Esophagus muscularis mucosa (tissue), 4 donors: ENCODE measurements around the gene HOXA2. TPM values are rescaled to one million over a fixed set of nuclear protein-coding genes. Genes with fewer than 3 reads are reported as not detected.

Experiments
- DNase-seq: peaks from one replicate; pipeline ENCODE4 v3.0.0-alpha.2; 2017; ENCODE audit errors: extremely low spot score
- H3K27ac ChIP-seq, 4 donors: fragments of 200-600 bp; sonication (generic); replicated peaks in 1 of 4; 1 replicate in 3 of 4; 2 replicates in 1 of 4; pipeline ENCODE4 v1.5.1; 2016 to 2019; ENCODE audit warnings: mild to moderate bottlenecking in 1 of 4
- H3K27me3 ChIP-seq, 4 donors: fragments of 200-600 bp; sonication (generic); one replicate each; pipeline versions ENCODE4 v1.5.1 to v1.6.0; 2016 to 2019
- H3K36me3 ChIP-seq, 4 donors: fragments of 200-600 bp; sonication (generic); one replicate each; pipeline ENCODE4 v1.5.1; 2016 to 2019
- H3K4me1 ChIP-seq, 4 donors: fragments of 200-600 bp; sonication (generic); one replicate each; pipeline ENCODE4 v1.5.1; 2016 to 2019
- H3K4me3 ChIP-seq, 4 donors: fragments of 200-600 bp; sonication (generic); 1 replicate in 2 of 4; 2 replicates in 2 of 4; pipeline ENCODE4 v1.5.1; 2016 to 2019; ENCODE audit warnings: mild to moderate bottlenecking in 4 of 4, moderate library complexity in 1 of 4
- H3K9me3 ChIP-seq, 4 donors: fragments of 200-600 bp; sonication (generic); 1 replicate in 3 of 4; 2 replicates in 1 of 4; pipeline ENCODE4 v1.5.1; 2016 to 2019
- CTCF ChIP-seq, 3 experiments: fragments of 200-600 bp in 2 of 3; fragments of 450-650 bp in 1 of 3; sonication (generic) in 2 of 3; IDR thresholded peaks; one replicate each; pipeline ENCODE4 v1.5.1; 2017 to 2019; ENCODE audit warnings: antibody characterized with exemption in 3 of 3, mild to moderate bottlenecking in 2 of 3, moderate library complexity in 1 of 3
- EP300 ChIP-seq: sonication (generic); formaldehyde crosslinking; IDR thresholded peaks from one replicate; pipeline ENCODE4 v1.6.1; 2017; ENCODE audit warnings: antibody characterized with exemption
- POLR2A ChIP-seq: fragments of 450-650 bp; IDR thresholded peaks from one replicate; pipeline ENCODE4 v1.6.1; 2017; ENCODE audit warnings: antibody characterized with exemption, moderate library complexity, mild to moderate bottlenecking, low read depth
- POLR2AphosphoS5 ChIP-seq, 2 donors: sonication (generic); formaldehyde crosslinking; IDR thresholded peaks; one replicate each; pipeline ENCODE4 v1.6.1; 2017; ENCODE audit warnings: antibody characterized with exemption in 2 of 2
- WGBS: methylation state at CpG from one replicate; pipeline ENCODE4 v1.1.5; 2018; 5-methylcytosine and 5-hydroxymethylcytosine counted together
- intact Hi-C: fragments of 100-400 bp; cut with DNase I; formaldehyde crosslinking; loops from one replicate; pipeline ENCODE4 v1.15.1; 2023
- small RNA-seq, 3 donors: library from RNA; depleted of rRNA; stranded (forward); fragments of <200 nt; gene quantifications; one replicate each; pipeline ENCODE3, GENCODE V24; 2016
- total RNA-seq, 4 donors: library from RNA; depleted of rRNA; stranded (reverse); fragments of >200 nt; gene quantifications; one replicate each; pipeline versions ENCODE4 v1.1.0 to v1.2.1, GENCODE V29; 2016

Gene HOXA2
- total RNA-seq, 4 donors from 2014 or later, result 3.3 to 5.4 (median 4.4) TPM

GRCh38 chr7:27053153-27053552 lies 49.3 kb downstream of the HOXA2 start:
- TF ChIP-seq CTCF (IDR thresholded peaks at IDR 0.05) (no peak), POLR2A (no peak), EP300 (no peak), POLR2AphosphoS5 (IDR thresholded peaks at IDR 0.05) (no peak)
- Histone ChIP-seq H3K36me3 (no peaks in the 10 kb centered on the region), H3K27me3 (no peaks in the 10 kb centered on the region), H3K4me1 (no peaks in the 10 kb centered on the region), H3K4me3 (no peak overlapping the region), H3K27ac (no peak overlapping the region), H3K9me3 (no peaks in the 10 kb centered on the region)
- no peak for DNase-seq
- 70% methylated on average over 3 of the region's 3 CpGs for WGBS
- intact Hi-C loops, result no loop called here

- Histone ChIP-seq H3K36me3 (no peaks in the 10 kb centered on the region), H3K27ac (no peak overlapping the region), H3K4me1 (no peaks in the 10 kb centered on the region), H3K27me3 (no peaks in the 10 kb centered on the region), H3K4me3 (no peak overlapping the region), H3K9me3 (no peaks in the 10 kb centered on the region)
- WGBS, result 95% methylated on average over 4 of the region's 4 CpGs
- intact Hi-C loops, result no loop called here
- TF ChIP-seq EP300, result no peak
- TF ChIP-seq CTCF (IDR thresholded peaks at IDR 0.05), result no peak
- no peak for TF ChIP-seq POLR2A
- no peak for TF ChIP-seq POLR2AphosphoS5 (IDR thresholded peaks at IDR 0.05)
- no peak for DNase-seq
Observed at GRCh38 chr7:27051451-27051850, 51.0 kb downstream of the HOXA2 start.

Small RNA genes lying within 50 kb of the gene (small RNA-seq; reads per million reads assigned to genes)
- gene AC004080.5 (0 reads per million in 3 donors), gene RF01977 (0 reads per million in 3 donors)

Other genes with a start within 250 kb of the HOXA2 start
- 10 to 100 TPM; 44.2 to 47.1 (median 45.1) TPM for gene SKAP2, start 238.1 kb downstream of the HOXA2 start, total RNA-seq
- gene HOXA1, start 6.7 kb downstream of the HOXA2 start, total RNA-seq, result 1 to 10 TPM in 1 of 4 donors, under 1 TPM in 3; 0.17 to 1.4 (median 0.56) TPM
- 10 to 100 TPM; 12.5 to 26.8 (median 18.1) TPM for gene HOXA4, start 28.1 kb upstream of the HOXA2 start, total RNA-seq
- 10 to 100 TPM in 3 of 4 donors, 1 to 10 TPM in 1; 7.8 to 24.8 (median 14.7) TPM for gene HOXA5, start 41.0 kb upstream of the HOXA2 start, total RNA-seq
- under 1 TPM in 2 of 4 donors, not detected in 2; 0.66 to 0.92 TPM for gene HOXA6, start 45.1 kb upstream of the HOXA2 start, total RNA-seq
- 10 to 100 TPM; 10.2 to 16.6 (median 13.8) TPM for gene HOXA3, start 49.9 kb upstream of the HOXA2 start, total RNA-seq
- gene HOXA7, start 54.0 kb upstream of the HOXA2 start, total RNA-seq, result 1 to 10 TPM in 1 of 4 donors, under 1 TPM in 3; 0.33 to 1.7 (median 0.49) TPM
- gene HOXA9, start 62.9 kb upstream of the HOXA2 start, total RNA-seq, result under 1 TPM in 1 of 4 donors, not detected in 3; 0.50 TPM
- gene HOXA10, start 71.6 kb upstream of the HOXA2 start, total RNA-seq, result not detected
- gene HOXA11, start 82.5 kb upstream of the HOXA2 start, total RNA-seq, result not detected
- gene HOXA13, start 97.4 kb upstream of the HOXA2 start, total RNA-seq, result not detected
- gene EVX1, start 140.1 kb upstream of the HOXA2 start, total RNA-seq, result not detected